GM18867 (cell line): ENCODE results near the gene CACTIN.
A peak's percentile ranks its signal among the peaks of the same experiment; 100 is the strongest.
"Not testable (repeated sequence)": the region's sequence is repeated elsewhere in the genome, so short reads cannot be mapped to it uniquely, and the experiment has no call there.

ENCODE experiments used
- ATAC-seq: cut with Tn5 transposase; IDR thresholded peaks from one replicate; pipeline ENCODE4 v1.9.1; 2021; ENCODE audit warnings: mild to moderate bottlenecking, moderate library complexity; ENCODE audit not compliant: unreplicated experiment

CACTIN gene

GRCh38 chr19:3628766-3629165 lies 2.2 kb upstream of the CACTIN start:
- ATAC-seq, result not testable (repeated sequence)

DNA sequence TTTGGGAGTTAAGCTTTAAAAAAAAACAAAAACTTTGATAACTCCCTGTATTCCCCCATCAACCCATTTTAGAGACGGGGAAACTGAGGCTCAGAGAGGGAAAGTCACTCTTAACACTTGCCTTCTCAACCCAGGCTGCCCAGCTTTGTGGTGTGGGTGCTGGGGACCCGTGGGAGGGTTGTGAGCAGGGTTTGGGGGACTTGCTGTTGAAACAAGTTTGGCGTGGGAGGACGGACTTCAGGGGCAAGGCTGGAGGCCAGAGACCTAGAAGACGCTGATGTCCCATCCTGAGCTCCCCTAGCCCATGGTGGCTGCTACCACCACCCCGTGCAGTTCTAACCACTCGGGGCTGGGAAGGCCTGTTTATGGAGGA lies 747 bp upstream of the CACTIN start:
- ATAC-seq, result no peak

DNA sequence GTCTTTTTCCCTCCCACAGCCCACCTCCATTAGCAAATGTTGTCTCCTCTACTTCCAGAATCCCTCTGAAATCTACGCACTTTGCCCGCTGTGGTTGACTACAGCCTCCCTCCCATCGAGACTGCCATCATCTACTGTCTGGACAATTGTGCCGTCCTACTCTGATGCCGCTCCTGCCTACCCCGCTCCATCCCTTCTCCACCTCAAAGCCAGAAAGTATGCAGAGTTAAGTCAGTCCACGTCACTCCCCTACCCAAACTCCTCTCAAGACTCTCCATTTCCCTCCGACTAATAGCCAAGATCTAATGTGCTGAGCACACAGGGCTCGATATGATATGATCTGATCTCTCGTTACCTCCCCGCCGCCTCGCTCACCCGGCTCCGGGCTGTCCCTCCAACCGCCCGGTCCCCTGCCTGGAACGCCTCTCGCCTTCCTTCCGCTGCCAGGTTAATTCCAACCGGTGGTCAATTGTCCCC lies 556 bp downstream of the CACTIN start:
- ATAC-seq, result peak; percentile 5

DNA sequence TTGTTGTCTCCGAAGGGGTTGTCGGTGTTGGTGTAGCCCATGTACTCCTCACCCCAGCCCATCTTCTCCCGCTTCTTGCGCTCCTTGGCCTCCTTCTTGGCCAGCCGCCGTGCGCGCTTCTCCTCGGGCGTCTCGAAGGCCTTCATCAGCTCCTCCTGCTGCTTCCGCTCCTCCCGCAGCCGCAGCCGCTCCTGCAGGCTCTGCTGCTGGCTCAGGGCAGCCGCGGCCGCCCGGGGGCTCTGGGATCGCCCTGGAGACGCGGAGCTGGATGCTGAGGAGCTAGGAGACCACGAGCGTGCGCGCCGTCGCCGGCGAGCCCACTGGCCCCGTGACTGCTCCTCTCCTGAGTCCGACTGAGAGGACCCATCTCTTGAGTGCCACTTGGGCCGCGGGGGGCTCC lies 2.9 kb downstream of the CACTIN start:
- ATAC-seq, result no peak

- ATAC-seq, result no peak
Measured at GRCh38 chr19:3622224-3622623, 4.4 kb downstream of the CACTIN start.

GRCh38 chr19:3621689-3622088 lies 4.9 kb downstream of the CACTIN start:
- no peak for ATAC-seq

- ATAC-seq, result no peak
Measured at GRCh38 chr19:3620817-3621547, 5.6 kb downstream of the CACTIN start.

- ATAC-seq, result no peak
Measured at GRCh38 chr19:3620145-3620816, 6.3 kb downstream of the CACTIN start.

GRCh38 chr19:3619631-3620012 lies 7.0 kb downstream of the CACTIN start:
- ATAC-seq, result no peak

- ATAC-seq, result no peak
Measured at GRCh38 chr19:3618811-3619630, 7.6 kb downstream of the CACTIN start.

GRCh38 chr19:3618144-3618810 lies 8.3 kb downstream of the CACTIN start:
- no peak for ATAC-seq

GRCh38 chr19:3617463-3617862 lies 9.1 kb downstream of the CACTIN start:
- no peak for ATAC-seq

- ATAC-seq, result no peak
Measured at GRCh38 chr19:3615524-3616135, 11.0 kb downstream of the CACTIN start.

DNA sequence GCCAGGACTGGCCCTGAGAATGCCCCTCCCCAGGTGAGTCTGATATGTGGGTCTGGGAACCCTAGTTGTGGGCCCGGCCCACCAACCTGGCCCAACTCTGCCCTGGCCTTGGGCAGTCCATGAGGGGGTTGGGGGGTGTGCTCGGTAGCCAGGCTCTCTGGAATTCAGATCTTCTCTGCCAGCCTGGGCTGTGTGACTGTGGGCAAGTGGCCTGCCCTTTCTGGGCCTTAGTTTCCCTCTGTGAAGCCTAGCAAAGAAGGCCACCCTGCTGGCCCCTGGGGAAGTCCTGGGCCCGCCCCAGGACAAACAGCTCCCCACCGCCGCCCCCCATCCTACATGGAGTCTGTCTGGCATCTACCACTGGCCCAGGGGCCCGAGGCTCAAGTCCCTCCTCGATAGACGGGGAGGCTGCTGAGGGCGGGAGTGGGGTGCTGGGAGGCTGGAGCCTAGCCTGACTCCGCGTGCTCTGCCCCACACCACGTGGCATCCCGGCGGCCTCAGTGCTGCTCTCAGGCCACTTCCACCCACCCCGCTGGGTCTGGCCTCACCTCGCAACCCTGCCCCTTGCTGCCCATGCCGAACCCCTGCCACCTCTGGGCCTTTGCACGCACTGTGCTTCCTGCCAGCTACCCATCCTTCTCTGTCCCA lies 11.6 kb downstream of the CACTIN start:
- ATAC-seq, result no peak

DNA sequence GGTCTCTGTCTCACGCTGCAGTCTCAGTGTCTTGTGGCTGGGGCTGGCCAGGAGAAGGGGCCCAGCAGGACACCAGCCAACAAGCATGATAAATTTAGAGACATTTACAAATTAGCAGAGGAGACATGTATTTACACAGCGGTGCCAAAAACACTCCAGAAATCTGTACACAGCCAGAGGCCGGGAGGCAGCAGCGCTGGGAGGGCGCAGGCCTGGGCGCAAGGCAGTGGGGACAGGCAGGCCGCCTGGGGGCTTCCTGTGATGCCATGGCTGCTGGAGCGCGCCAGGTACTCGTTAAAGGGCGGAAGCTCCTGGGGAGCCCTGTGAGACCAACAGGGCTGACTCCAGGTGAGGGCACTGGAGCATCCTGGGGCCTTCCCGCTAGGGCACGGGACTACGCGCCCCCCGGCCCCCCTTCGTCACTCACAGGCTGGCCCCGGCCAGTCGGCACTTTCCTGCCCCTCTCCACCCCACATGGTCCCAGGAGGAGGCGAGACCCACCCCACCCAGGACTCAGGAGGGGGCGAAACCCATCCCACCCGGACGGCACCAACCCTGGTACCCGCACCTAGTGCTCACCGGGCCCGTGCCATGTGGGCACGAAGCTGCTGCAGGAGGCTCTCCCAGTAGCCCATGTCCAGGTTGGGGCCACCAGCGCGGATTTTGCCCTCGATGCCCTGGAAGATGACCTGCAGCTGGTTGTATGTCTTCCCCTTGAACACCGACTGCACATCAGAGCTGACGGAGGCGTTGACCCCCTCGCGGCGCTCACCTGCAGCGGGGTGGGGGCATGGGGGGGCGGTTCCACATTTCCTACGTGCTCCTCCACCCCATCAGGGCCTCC lies 12.6 kb downstream of the CACTIN start:
- no peak for ATAC-seq

DNA sequence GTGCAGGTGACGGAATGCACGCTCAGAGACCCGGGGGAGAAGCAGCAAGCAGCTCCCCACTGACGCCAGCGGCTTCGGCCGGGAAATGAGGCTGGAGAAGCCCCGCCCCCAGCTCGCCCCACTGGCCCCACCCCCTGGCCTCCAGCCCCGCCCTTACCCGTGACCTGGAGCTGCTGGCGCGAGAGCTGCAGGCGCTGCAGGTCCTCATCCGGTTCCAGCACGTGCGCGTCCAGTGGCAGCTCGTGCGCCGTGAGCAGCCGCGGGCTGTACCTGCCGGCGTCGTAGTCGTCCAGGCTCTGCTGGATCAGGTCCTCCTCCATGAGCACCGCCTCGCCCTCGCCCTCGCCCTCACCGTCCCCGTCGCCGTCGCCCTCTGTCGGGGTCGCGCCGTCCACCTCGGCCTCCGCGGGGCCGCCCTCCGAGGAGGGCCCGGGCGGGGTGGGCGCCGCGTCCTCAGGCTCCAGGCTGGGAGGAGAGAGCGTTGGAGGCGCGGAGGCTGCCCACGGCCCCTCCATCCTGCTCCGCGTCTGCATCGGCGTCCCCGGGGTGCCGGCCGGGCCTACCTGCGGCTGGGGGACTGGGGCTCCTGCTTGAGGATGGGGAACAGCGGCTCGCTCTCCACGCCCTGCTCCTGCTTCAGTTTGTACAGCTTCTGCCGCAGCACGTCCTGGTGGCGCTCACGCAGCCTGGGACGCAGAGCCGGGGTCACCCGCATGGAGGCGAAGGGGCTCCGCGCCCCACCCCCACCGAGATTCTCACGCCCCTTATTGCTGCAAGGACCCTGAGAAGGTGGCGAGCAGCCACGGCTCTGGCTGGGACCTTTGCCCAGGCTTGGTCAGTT lies 13.5 kb downstream of the CACTIN start:
- ATAC-seq, result no peak

- ATAC-seq, result no peak
Measured at GRCh38 chr19:3612330-3612729, 14.3 kb downstream of the CACTIN start.

- no peak for ATAC-seq
Measured at GRCh38 chr19:3611841-3612240, 14.7 kb downstream of the CACTIN start.
